Omental fat pad (tissue), 4 donors: ENCODE results near the gene CAVIN1. TPM values are rescaled to one million over a fixed set of nuclear protein-coding genes. Genes with fewer than 3 reads are reported as not detected.

Experiments used
- ATAC-seq: fragments of 150-250 bp; one replicate; pipeline ENCODE4 v1.9.1; 2016; ENCODE audit warnings: mild to moderate bottlenecking, moderate library complexity; ENCODE audit not compliant: low FRiP score
- DNase-seq: peaks from one replicate; pipeline ENCODE4 v3.0.0-alpha.2; 2019; ENCODE audit warnings: low spot score
- CTCF ChIP-seq, 3 donors: fragments of 450-650 bp; IDR thresholded peaks; one replicate each; pipeline ENCODE4 v1.5.1; 2016 to 2017; ENCODE audit warnings: antibody characterized with exemption in 3 of 3, mild to moderate bottlenecking in 3 of 3, moderate library complexity in 2 of 3
- total RNA-seq, 4 donors: library from RNA; depleted of rRNA; stranded (reverse); fragments of >200 nt; gene quantifications; one replicate each; pipeline ENCODE4 v1.1.0, GENCODE V29; 2016

The CAVIN1 gene
- total RNA-seq, 4 donors from 2014 or later: 479 to 598 (median 526) TPM

- ATAC-seq: no peak
- TF ChIP-seq CTCF (IDR thresholded peaks at IDR 0.05): no peak
- DNase-seq: no peak
Measured at GRCh38 chr17:42442196-42442565, 19.1 kb upstream of the CAVIN1 start.

- TF ChIP-seq CTCF (IDR thresholded peaks at IDR 0.05): no peak
- ATAC-seq (no peak), DNase-seq (no peak)
Measured at GRCh38 chr17:42441371-42442195, 18.5 kb upstream of the CAVIN1 start.

GRCh38 chr17:42438600-42439567 lies 15.8 kb upstream of the CAVIN1 start:
- no peak for ATAC-seq
- TF ChIP-seq CTCF (IDR thresholded peaks at IDR 0.05): no peak
- no peak for DNase-seq

GRCh38 chr17:42436391-42436790 lies 13.3 kb upstream of the CAVIN1 start:
- no peak for TF ChIP-seq CTCF (IDR thresholded peaks at IDR 0.05)
- DNase-seq: no peak
- ATAC-seq: peak; percentile 72

GRCh38 chr17:42431758-42432161 lies 8.7 kb upstream of the CAVIN1 start:
- ATAC-seq (peak; percentile 31), DNase-seq (no peak)
- no peak for TF ChIP-seq CTCF (IDR thresholded peaks at IDR 0.05)

- no peak for TF ChIP-seq CTCF (IDR thresholded peaks at IDR 0.05)
- no peak for DNase-seq
- ATAC-seq: no peak
Measured at GRCh38 chr17:42429726-42430447, 6.8 kb upstream of the CAVIN1 start.
